Fibroblast of pulmonary artery (primary cell): Measurements from ENCODE around the gene SCGB3A1.
A peak's percentile ranks its signal among the peaks of the same experiment; 100 is the strongest.

Experiments
- DNase-seq: peaks from one replicate; pipeline ENCODE4 v3.0.0-alpha.2; 2010; ENCODE audit warnings: low read depth
- H3K4me3 ChIP-seq: replicated peaks from 2 replicates; pipeline ENCODE4 v1.5.1; 2011; ENCODE audit warnings: low read depth, mild to moderate bottlenecking, control low read depth, low read length, moderate library complexity
- CTCF ChIP-seq: IDR thresholded peaks from 2 replicates; pipeline ENCODE4 v1.5.1; 2011; ENCODE audit warnings: mild to moderate bottlenecking, control low read depth, low read length, inconsistent platforms; ENCODE audit errors: missing control alignments

SCGB3A1 gene

GRCh38 chr5:180609817-180610550 is 18.7 kb upstream of the SCGB3A1 start:
- no peak for TF ChIP-seq CTCF
- no peak for DNase-seq
- no peak overlapping the region for H3K4me3 ChIP-seq

GRCh38 chr5:180609386-180609785 is 18.1 kb upstream of the SCGB3A1 start:
- no peak overlapping the region for H3K4me3 ChIP-seq
- no peak for TF ChIP-seq CTCF
- no peak for DNase-seq

GRCh38 chr5:180608572-180609310 is 17.4 kb upstream of the SCGB3A1 start:
- no peak for DNase-seq
- H3K4me3 ChIP-seq, result no peak overlapping the region
- no peak for TF ChIP-seq CTCF

DNA sequence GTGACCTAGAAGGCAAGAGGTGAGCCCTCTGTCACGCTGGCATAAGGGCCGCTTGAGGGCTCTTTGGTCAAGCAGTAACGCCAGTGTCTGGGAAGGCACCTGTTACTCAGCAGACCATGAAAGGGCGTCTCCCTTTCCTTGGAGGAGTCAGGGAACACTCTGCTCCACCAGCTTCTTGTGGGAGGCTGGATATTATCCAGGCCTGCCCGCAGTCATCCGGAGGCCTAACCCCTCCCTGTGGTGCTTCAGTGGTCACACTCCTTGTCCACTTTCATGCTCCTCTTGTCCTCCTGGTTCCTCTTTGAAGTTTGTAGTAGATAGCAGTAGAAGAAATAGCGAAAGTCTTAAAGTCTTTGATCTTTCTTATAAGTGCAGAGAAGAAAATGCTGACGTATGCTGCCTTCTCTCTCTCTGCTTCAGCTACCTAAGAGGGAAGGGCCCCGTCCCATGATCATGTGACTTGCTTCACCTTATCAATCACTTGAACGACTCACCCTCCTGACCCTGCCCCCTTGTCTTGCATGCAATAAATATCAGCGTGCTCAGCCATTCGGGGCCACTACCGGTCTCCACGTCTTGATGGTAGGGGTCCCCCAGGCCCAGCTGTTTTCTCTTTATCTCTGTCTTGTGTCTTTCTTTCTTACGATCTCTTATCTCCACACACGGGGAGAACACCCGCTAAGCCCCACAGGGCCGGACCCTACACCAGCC is 16.7 kb upstream of the SCGB3A1 start:
- no peak for DNase-seq
- TF ChIP-seq CTCF, result no peak
- H3K4me3 ChIP-seq, result no peak overlapping the region

DNA sequence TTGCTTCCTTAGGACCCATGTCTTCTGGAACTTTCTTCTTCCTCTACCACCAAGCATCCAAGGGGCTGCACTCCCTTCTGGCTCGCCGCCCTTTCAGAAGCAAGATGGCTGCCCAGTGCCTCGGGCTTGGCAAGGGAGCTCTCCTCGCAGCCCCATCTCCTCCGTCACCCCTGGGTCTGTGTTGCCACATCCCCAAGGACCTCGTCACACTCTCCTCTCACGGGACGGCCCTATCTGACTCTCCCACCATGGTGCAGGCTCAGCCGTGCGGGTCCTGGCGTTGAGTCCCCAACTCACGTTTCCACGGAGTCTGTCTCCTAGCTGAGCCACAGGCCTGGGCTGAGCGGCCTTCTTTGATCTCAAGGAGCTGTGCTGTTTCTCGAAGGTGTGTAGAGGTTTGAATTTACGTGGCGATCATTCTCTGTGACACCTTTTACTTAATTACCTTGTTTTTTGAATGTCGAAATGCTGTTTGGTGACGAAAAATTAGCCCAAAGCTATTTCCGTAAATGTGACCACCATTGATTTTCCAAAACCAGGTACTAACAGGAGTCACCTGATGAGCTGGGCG is 15.0 kb upstream of the SCGB3A1 start:
- H3K4me3 ChIP-seq, result no peak overlapping the region
- DNase-seq, result no peak
- TF ChIP-seq CTCF, result no peak

GRCh38 chr5:180605554-180606214 is 14.4 kb upstream of the SCGB3A1 start:
- DNase-seq, result peak; percentile 69

More at GRCh38 chr5:180605554-180606214, 14.4 kb upstream of the SCGB3A1 start:
- no peak overlapping the region for H3K4me3 ChIP-seq
- TF ChIP-seq CTCF, result peak; percentile 84
